A172 (cell line): ENCODE data around the gene ROBO2. TPM values are rescaled to one million over a fixed set of nuclear protein-coding genes. Genes with fewer than 3 reads are reported as not detected.
A peak's percentile ranks its signal among the peaks of the same experiment; 100 is the strongest.
"Not testable (repeated sequence)": the region's sequence is repeated elsewhere in the genome, so short reads cannot be mapped to it uniquely, and the experiment has no call there.

Experiments
- DNase-seq: peaks from one replicate; pipeline ENCODE4 v3.0.0-alpha.2; 2015; ENCODE audit warnings: low spot score
- total RNA-seq: library from RNA; depleted of rRNA; stranded (reverse); fragments of >200 nt; shearing (Covaris generic); gene quantifications from 2 replicates; pipeline ENCODE4 v1.2.3, GENCODE V29; 2014

Gene ROBO2
- total RNA-seq, 1 experiment from 2014 or later: not detected

- DNase-seq: no peak
Measured at GRCh38 chr3:77326586-77326985, 286.7 kb downstream of the ROBO2 start.

GRCh38 chr3:77328690-77329089 lies 288.8 kb downstream of the ROBO2 start:
- DNase-seq: no peak

GRCh38 chr3:77329116-77329515 lies 289.2 kb downstream of the ROBO2 start:
- no peak for DNase-seq

- DNase-seq: no peak
Measured at GRCh38 chr3:77338195-77338594, 298.3 kb downstream of the ROBO2 start.

GRCh38 chr3:77342027-77342426 lies 302.1 kb downstream of the ROBO2 start:
- DNase-seq: no peak

- no peak for DNase-seq
Measured at GRCh38 chr3:77342688-77343087, 302.8 kb downstream of the ROBO2 start.

- no peak for DNase-seq
Measured at GRCh38 chr3:77345009-77345408, 305.1 kb downstream of the ROBO2 start.

GRCh38 chr3:77348244-77348855 lies 308.5 kb downstream of the ROBO2 start:
- DNase-seq: peak; percentile 35

- DNase-seq: no peak
Measured at GRCh38 chr3:77354958-77355357, 315.1 kb downstream of the ROBO2 start.

GRCh38 chr3:77362936-77363335 lies 323.0 kb downstream of the ROBO2 start:
- DNase-seq: no peak

- DNase-seq: no peak
Measured at GRCh38 chr3:77365152-77365551, 325.3 kb downstream of the ROBO2 start.

GRCh38 chr3:77370413-77370812 lies 330.5 kb downstream of the ROBO2 start:
- no peak for DNase-seq

- no peak for DNase-seq
Measured at GRCh38 chr3:77372018-77372417, 332.1 kb downstream of the ROBO2 start.

GRCh38 chr3:77372634-77373346 lies 332.9 kb downstream of the ROBO2 start:
- no peak for DNase-seq

- DNase-seq: no peak
Measured at GRCh38 chr3:77373619-77374018, 333.7 kb downstream of the ROBO2 start.

GRCh38 chr3:77376511-77376910 lies 336.6 kb downstream of the ROBO2 start:
- DNase-seq: no peak

- no peak for DNase-seq
Measured at GRCh38 chr3:77377717-77378116, 337.8 kb downstream of the ROBO2 start.

GRCh38 chr3:77380136-77380535 lies 340.2 kb downstream of the ROBO2 start:
- no peak for DNase-seq

GRCh38 chr3:77381431-77381830 lies 341.5 kb downstream of the ROBO2 start:
- DNase-seq: no peak

GRCh38 chr3:77392181-77392580 lies 352.3 kb downstream of the ROBO2 start:
- DNase-seq: no peak

GRCh38 chr3:77394046-77394445 lies 354.1 kb downstream of the ROBO2 start:
- no peak for DNase-seq

- DNase-seq: no peak
Measured at GRCh38 chr3:77404871-77405270, 365.0 kb downstream of the ROBO2 start.

- no peak for DNase-seq
Measured at GRCh38 chr3:77407441-77407840, 367.5 kb downstream of the ROBO2 start.

- not testable (repeated sequence) for DNase-seq
Measured at GRCh38 chr3:77410334-77410733, 370.4 kb downstream of the ROBO2 start.
